ENCODE measurements around the gene MIS18A. TPM values are rescaled to one million over a fixed set of nuclear protein-coding genes. Genes with fewer than 3 reads are reported as not detected.

Gene MIS18A
- 3.8 TPM for total RNA-seq (2013)
- 1 to 10 TPM; 1.6 to 2.5 (median 2.3) TPM for polyA plus RNA-seq
- polyA minus RNA-seq, result 1.5 and 3.0 TPM in 2 replicates
- 1.3 to 5.1 (median 2.8) reads per million in 11 experiments for total RNA-seq

GRCh38 chr21:32278518-32279376, at the start of gene MIS18A:
Gene MIS18A (minus strand): TSS chr21:32279049. CDS start chr21:32279014, 35 bp downstream.
- Mint-ChIP-seq H3K4me3 (peak within 1 kb of the TSS; percentile 98 to 99), H3K27ac (peak within 1 kb of the TSS; percentile 85 to 95 (median 94)), H3K9me3 (peaks cover 0 to 12% (median 7%) of the 10 kb centered on the region in 7 donors), H3K4me1 (peaks cover 23% of the 10 kb centered on the region), H3K27me3 (ENCODE audit: low read depth in 3 of 3) (peaks cover 0 to 1% (median 0%) of the 10 kb centered on the region in 3 donors), H3K36me3 (peaks cover 11 to 12% of the 10 kb centered on the region in 2 donors)
- Histone ChIP-seq H3K4me2 (replicated peaks; ENCODE audit: extremely low read depth, low read length, poor library complexity, severe bottlenecking) (peak within 1 kb of the TSS; percentile 94), H3K27ac (ENCODE audit: low read depth in 1 of 2, low read length in 2 of 2) (peak within 1 kb of the TSS; percentile 29 to 85), H3K9me3 (replicated peaks in 1 of 2; ENCODE audit: control insufficient read depth in 1 of 2, insufficient read depth in 1 of 2, low read length in 2 of 2) (peaks cover 0 to 5% of the 10 kb centered on the region in 2 donors), H3K79me2 (ENCODE audit: insufficient read depth, low read length) (peaks cover 20% of the 10 kb centered on the region), H2AFZ (ENCODE audit: insufficient read depth, low read depth, low read length, poor library complexity, severe bottlenecking) (peak within 1 kb of the TSS; percentile 99), H3K27me3 (ENCODE audit: control insufficient read depth in 2 of 2, insufficient read depth in 2 of 2, low read length in 2 of 2) (no peaks in the 10 kb centered on the region), H3K4me1 (ENCODE audit: control insufficient read depth in 1 of 2, insufficient read depth in 2 of 2, low read length in 2 of 2) (peaks cover 16 to 21% of the 10 kb centered on the region in 2 donors), H4K20me1 (ENCODE audit: insufficient read depth, low read length) (no peaks in the 10 kb centered on the region), H3K4me3 (replicated peaks in 1 of 3; ENCODE audit: low read depth in 2 of 3, low read length in 3 of 3) (peak within 1 kb of the TSS; percentile 74 to 94 (median 82)), H3K9ac (ENCODE audit: insufficient read depth, low read length, poor library complexity, severe bottlenecking) (peak within 1 kb of the TSS; percentile 68), H3K36me3 (replicated peaks in 1 of 2; ENCODE audit: control insufficient read depth in 1 of 2, insufficient read depth in 2 of 2, low read length in 2 of 2) (peaks cover 1 to 6% of the 10 kb centered on the region in 2 donors)
- under 1% methylated on average over 69 of the region's 69 CpGs for WGBS (ENCODE audit: insufficient coverage)
- TF ChIP-seq CTCF (IDR thresholded peaks at IDR 0.05), result no peak
- intact Hi-C loops (cut with micrococcal nuclease), result loop anchor here (5.0 to 10.0 kb wide), 4 partner anchors 94 to 1366 kb away; partner anchors contain the start of genes URB1 (in 2 of the 2), CRYZL1 (in 1 of the 2) and ITSN1 (in 1 of the 2)
- DNase-seq, result peak; percentile 94 to 99 (median 98)

- no peaks in the 10 kb centered on the region for H3K9me3 Mint-ChIP-seq
- H4K20me1 ChIP-seq (ENCODE audit: insufficient read depth, low read length), result no peaks in the 10 kb centered on the region
- H3K27me3 Mint-ChIP-seq (ENCODE audit: low read depth in 3 of 3), result no peaks in the 10 kb centered on the region
- H3K4me3 Mint-ChIP-seq, result no peak overlapping the region
- H3K4me2 ChIP-seq (replicated peaks; ENCODE audit: extremely low read depth, low read length, poor library complexity, severe bottlenecking), result no peak overlapping the region
- no peak overlapping the region for H3K27ac Mint-ChIP-seq
- H3K27me3 ChIP-seq (ENCODE audit: control insufficient read depth in 2 of 2, insufficient read depth in 2 of 2, low read length in 2 of 2), result no peaks in the 10 kb centered on the region
- H3K36me3 ChIP-seq (replicated peaks in 1 of 2; ENCODE audit: control insufficient read depth in 1 of 2, insufficient read depth in 2 of 2, low read length in 2 of 2), result peaks cover 53 to 89% of the 10 kb centered on the region in 2 donors
- peaks cover 83 to 85% of the 10 kb centered on the region in 2 donors for H3K36me3 Mint-ChIP-seq
- no CpG with 5 or more reads among the region's 3 CpGs for WGBS (ENCODE audit: insufficient coverage)
- no peaks in the 10 kb centered on the region for H3K79me2 ChIP-seq (ENCODE audit: insufficient read depth, low read length)
- no peak overlapping the region for H2AFZ ChIP-seq (ENCODE audit: insufficient read depth, low read depth, low read length, poor library complexity, severe bottlenecking)
- H3K9me3 ChIP-seq (replicated peaks in 1 of 2; ENCODE audit: control insufficient read depth in 1 of 2, insufficient read depth in 1 of 2, low read length in 2 of 2), result no peaks in the 10 kb centered on the region
- H3K4me1 ChIP-seq (ENCODE audit: control insufficient read depth in 1 of 2, insufficient read depth in 2 of 2, low read length in 2 of 2), result no peaks in the 10 kb centered on the region
- H3K27ac ChIP-seq (ENCODE audit: low read depth in 1 of 2, low read length in 2 of 2), result no peak overlapping the region
- intact Hi-C loops (cut with micrococcal nuclease), result no loop called here
- no peak overlapping the region for H3K4me3 ChIP-seq (replicated peaks in 1 of 3; ENCODE audit: low read depth in 2 of 3, low read length in 3 of 3)
- no peak for TF ChIP-seq CTCF (IDR thresholded peaks at IDR 0.05)
- no peaks in the 10 kb centered on the region for H3K4me1 Mint-ChIP-seq
- H3K9ac ChIP-seq (ENCODE audit: insufficient read depth, low read length, poor library complexity, severe bottlenecking), result no peak overlapping the region
- no peak for DNase-seq
Observed at GRCh38 chr21:32328595-32328994, 49.7 kb upstream of the MIS18A start.

Measured in CD14-positive monocyte (primary cell).